ENCODE results near the gene ZNF385C. TPM values are rescaled to one million over a fixed set of nuclear protein-coding genes. Genes with fewer than 3 reads are reported as not detected.

The ZNF385C gene
- polyA plus RNA-seq, 1 donor (not counting 4 experiments of a cell fraction or from before 2014, with no cell fraction given): 0.09 TPM

DNA sequence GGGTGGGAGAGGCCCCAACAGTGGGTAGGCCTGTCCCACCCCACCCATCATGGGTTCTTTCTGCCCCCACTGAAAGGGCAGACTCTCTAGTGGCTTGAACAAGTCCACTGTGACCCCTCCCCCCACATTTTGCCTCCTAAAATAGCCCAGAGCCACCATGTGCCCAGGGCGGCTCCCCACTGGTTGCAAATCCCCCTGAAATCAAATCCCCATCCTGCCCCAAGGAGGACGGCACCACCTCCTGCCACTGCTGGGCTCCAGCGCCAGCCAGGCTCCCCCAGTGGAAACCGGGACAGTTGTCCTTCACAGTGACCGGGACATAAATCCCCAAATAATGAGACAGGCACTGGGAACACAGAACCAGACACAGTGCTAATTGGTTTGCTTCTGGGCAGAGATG lies 20.5 kb downstream of the ZNF385C start:
- no peak overlapping the region for H3K9ac ChIP-seq (ENCODE audit: control insufficient read depth, extremely low read depth, insufficient read depth, low read length)
- no peaks in the 10 kb centered on the region for H3K36me3 ChIP-seq (ENCODE audit: control insufficient read depth in 2 of 2, extremely low read depth in 1 of 2, insufficient read depth in 2 of 2, low read length in 2 of 2)
- H3K4me2 ChIP-seq (ENCODE audit: control insufficient read depth, extremely low read depth, insufficient read depth, low read depth, low read length): no peak overlapping the region
- no peak for TF ChIP-seq EZH2 (IDR thresholded peaks at IDR 0.05; ENCODE audit: low read length)
- TF ChIP-seq, protein P1, sequence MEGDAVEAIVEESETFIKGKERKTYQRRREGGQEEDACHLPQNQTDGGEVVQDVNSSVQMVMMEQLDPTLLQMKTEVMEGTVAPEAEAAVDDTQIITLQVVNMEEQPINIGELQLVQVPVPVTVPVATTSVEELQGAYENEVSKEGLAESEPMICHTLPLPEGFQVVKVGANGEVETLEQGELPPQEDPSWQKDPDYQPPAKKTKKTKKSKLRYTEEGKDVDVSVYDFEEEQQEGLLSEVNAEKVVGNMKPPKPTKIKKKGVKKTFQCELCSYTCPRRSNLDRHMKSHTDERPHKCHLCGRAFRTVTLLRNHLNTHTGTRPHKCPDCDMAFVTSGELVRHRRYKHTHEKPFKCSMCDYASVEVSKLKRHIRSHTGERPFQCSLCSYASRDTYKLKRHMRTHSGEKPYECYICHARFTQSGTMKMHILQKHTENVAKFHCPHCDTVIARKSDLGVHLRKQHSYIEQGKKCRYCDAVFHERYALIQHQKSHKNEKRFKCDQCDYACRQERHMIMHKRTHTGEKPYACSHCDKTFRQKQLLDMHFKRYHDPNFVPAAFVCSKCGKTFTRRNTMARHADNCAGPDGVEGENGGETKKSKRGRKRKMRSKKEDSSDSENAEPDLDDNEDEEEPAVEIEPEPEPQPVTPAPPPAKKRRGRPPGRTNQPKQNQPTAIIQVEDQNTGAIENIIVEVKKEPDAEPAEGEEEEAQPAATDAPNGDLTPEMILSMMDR (optimal IDR thresholded peaks at IDR 0.05 in 1 of 3, IDR thresholded peaks at IDR 0.05 in 1 of 3, conservative IDR thresholded peaks at IDR 0.05 in 1 of 3; ENCODE audit: extremely low read depth in 1 of 3, insufficient read depth in 2 of 3, low read length in 3 of 3): no peak
- peaks cover 13% of the 10 kb centered on the region for H3K27me3 ChIP-seq (ENCODE audit: control insufficient read depth, extremely low read depth, insufficient read depth, low read length)
- no peak overlapping the region for H3K4me3 ChIP-seq (ENCODE audit: control insufficient read depth in 2 of 3, extremely low read depth in 1 of 3, insufficient read depth in 2 of 3, low read depth in 1 of 3, low read length in 3 of 3)
- dilution Hi-C loops (cut with MboI; ENCODE audit: extremely low pct_ligation_motif_present, low sequenced_read_pairs): no loop called here
- H3K9me3 ChIP-seq (ENCODE audit: control insufficient read depth, low read depth, low read length): no peaks in the 10 kb centered on the region
- H3K79me2 ChIP-seq (ENCODE audit: control insufficient read depth, insufficient read depth, low read length): no peaks in the 10 kb centered on the region
- FAIRE-seq: no peak
- no peaks in the 10 kb centered on the region for H4K20me1 ChIP-seq (ENCODE audit: control insufficient read depth, extremely low read depth, insufficient read depth, low read length)
- no peak for DNase-seq (ENCODE audit: low read depth, low spot score)
- H3K9me1 ChIP-seq (ENCODE audit: control insufficient read depth, extremely low read depth, insufficient read depth, low read length): no peaks in the 10 kb centered on the region
- no peak overlapping the region for H3K27ac ChIP-seq (ENCODE audit: control insufficient read depth, insufficient read depth, low read length)
- no peak overlapping the region for H2AFZ ChIP-seq (ENCODE audit: control insufficient read depth, low read length)
- H3K4me1 ChIP-seq (ENCODE audit: control insufficient read depth, extremely low read depth, insufficient read depth, low read length): no peaks in the 10 kb centered on the region

DNA sequence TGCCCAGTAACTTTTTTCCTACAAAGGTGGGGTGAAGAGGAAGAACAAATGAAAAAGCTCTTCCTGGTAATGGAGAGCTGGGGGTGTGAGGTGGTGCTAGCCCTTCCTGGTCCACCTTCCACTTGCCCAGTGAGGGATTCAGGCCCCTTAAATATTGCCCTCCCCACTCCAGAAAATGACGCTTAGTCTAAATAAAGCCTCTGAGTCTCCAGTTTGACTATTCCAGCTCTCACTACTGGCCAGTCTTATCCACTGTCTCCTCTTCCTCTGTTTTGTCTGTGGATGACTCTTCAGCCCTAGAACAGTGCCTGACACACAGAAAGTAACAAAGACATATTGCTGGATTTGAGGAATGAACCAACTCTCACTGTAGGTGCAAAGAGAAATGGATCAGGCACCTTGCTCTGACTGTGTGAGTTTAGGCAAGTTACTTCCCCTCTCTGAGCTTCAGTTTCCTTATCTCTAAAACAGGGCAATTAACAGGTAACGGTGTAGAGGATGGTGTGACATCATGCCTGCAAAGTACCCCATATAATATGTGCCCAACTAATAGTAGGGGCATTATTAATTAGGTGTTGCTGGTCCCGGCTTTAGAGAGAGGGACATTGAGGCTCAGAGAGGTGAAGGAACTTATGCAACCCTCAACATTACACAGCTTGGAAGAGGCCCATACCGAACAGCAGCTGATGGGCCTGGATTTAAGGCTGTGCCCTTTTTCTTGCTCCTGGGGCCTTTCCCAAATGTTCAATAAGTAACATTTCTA lies 21.3 kb downstream of the ZNF385C start:
- no peaks in the 10 kb centered on the region for H3K9me3 ChIP-seq (ENCODE audit: control insufficient read depth, low read depth, low read length)
- H3K4me1 ChIP-seq (ENCODE audit: control insufficient read depth, extremely low read depth, insufficient read depth, low read length): no peaks in the 10 kb centered on the region
- DNase-seq (ENCODE audit: low read depth, low spot score) (no peak), FAIRE-seq (no peak)
- no peak overlapping the region for H3K9ac ChIP-seq (ENCODE audit: control insufficient read depth, extremely low read depth, insufficient read depth, low read length)
- no peak overlapping the region for H2AFZ ChIP-seq (ENCODE audit: control insufficient read depth, low read length)
- H4K20me1 ChIP-seq (ENCODE audit: control insufficient read depth, extremely low read depth, insufficient read depth, low read length): no peaks in the 10 kb centered on the region
- H3K4me3 ChIP-seq (ENCODE audit: control insufficient read depth in 2 of 3, extremely low read depth in 1 of 3, insufficient read depth in 2 of 3, low read depth in 1 of 3, low read length in 3 of 3): no peak overlapping the region
- H3K27me3 ChIP-seq (ENCODE audit: control insufficient read depth, extremely low read depth, insufficient read depth, low read length): peaks cover 20% of the 10 kb centered on the region
- H3K9me1 ChIP-seq (ENCODE audit: control insufficient read depth, extremely low read depth, insufficient read depth, low read length): no peaks in the 10 kb centered on the region
- H3K27ac ChIP-seq (ENCODE audit: control insufficient read depth, insufficient read depth, low read length): no peak overlapping the region
- dilution Hi-C loops (cut with MboI; ENCODE audit: extremely low pct_ligation_motif_present, low sequenced_read_pairs): no loop called here
- no peak overlapping the region for H3K4me2 ChIP-seq (ENCODE audit: control insufficient read depth, extremely low read depth, insufficient read depth, low read depth, low read length)
- TF ChIP-seq EZH2 (IDR thresholded peaks at IDR 0.05; ENCODE audit: low read length): no peak
- TF ChIP-seq, protein P1 (optimal IDR thresholded peaks at IDR 0.05 in 1 of 3, IDR thresholded peaks at IDR 0.05 in 1 of 3, conservative IDR thresholded peaks at IDR 0.05 in 1 of 3; ENCODE audit: extremely low read depth in 1 of 3, insufficient read depth in 2 of 3, low read length in 3 of 3): no peak
- no peaks in the 10 kb centered on the region for H3K36me3 ChIP-seq (ENCODE audit: control insufficient read depth in 2 of 2, extremely low read depth in 1 of 2, insufficient read depth in 2 of 2, low read length in 2 of 2)
- H3K79me2 ChIP-seq (ENCODE audit: control insufficient read depth, insufficient read depth, low read length): no peaks in the 10 kb centered on the region
